ENCODE measurements around the gene TNIP1. TPM values are rescaled to one million over a fixed set of nuclear protein-coding genes. Genes with fewer than 3 reads are reported as not detected.

Gene TNIP1
- total RNA-seq, 2 experiments from 2014 or later, result 127 TPM

- POLR2A ChIA-PET, result no interaction called here
- H3K36me3 Mint-ChIP-seq (ENCODE audit: low read depth), result peaks cover 48% of the 10 kb centered on the region
- no peak for DNase-seq
- CTCF ChIA-PET, result interaction anchor here (0.6 to 1.9 kb wide), 7 partner anchors 10 to 621 kb away, joined by 3 to 10 read pairs (median 3); partner anchors contain the start of gene GPX3
- H3K27me3 Mint-ChIP-seq, result no peaks in the 10 kb centered on the region
- no peak overlapping the region for H3K4me3 Mint-ChIP-seq
- H3K27ac Mint-ChIP-seq, result no peak overlapping the region
- H3K9me3 Mint-ChIP-seq, result no peaks in the 10 kb centered on the region
- H3K4me1 Mint-ChIP-seq, result no peaks in the 10 kb centered on the region
Measured at GRCh38 chr5:151041577-151042268, 39.1 kb downstream of the TNIP1 start.

GRCh38 chr5:151040211-151040747 is 40.6 kb downstream of the TNIP1 start:
- peaks cover 52% of the 10 kb centered on the region for H3K36me3 Mint-ChIP-seq (ENCODE audit: low read depth)
- no peaks in the 10 kb centered on the region for H3K9me3 Mint-ChIP-seq
- POLR2A ChIA-PET, result no interaction called here
- H3K4me3 Mint-ChIP-seq, result no peak overlapping the region
- DNase-seq, result no peak
- no peaks in the 10 kb centered on the region for H3K27me3 Mint-ChIP-seq
- CTCF ChIA-PET, result interaction anchor here (0.7 to 1.5 kb wide), 4 partner anchors 12 to 124 kb away, joined by 3 read pairs; no protein-coding TSS in a partner anchor
- H3K27ac Mint-ChIP-seq, result no peak overlapping the region
- H3K4me1 Mint-ChIP-seq, result no peaks in the 10 kb centered on the region

GRCh38 chr5:151039665-151040064 is 41.2 kb downstream of the TNIP1 start:
- H3K4me3 Mint-ChIP-seq, result no peak overlapping the region
- ChIA-PET POLR2A (no interaction called here), CTCF (interaction anchor here (1.0 to 1.8 kb wide), 4 partner anchors 9 to 125 kb away, joined by 3 to 8 read pairs (median 4); no protein-coding TSS in a partner anchor)
- DNase-seq, result no peak
- no peaks in the 10 kb centered on the region for H3K27me3 Mint-ChIP-seq
- H3K27ac Mint-ChIP-seq, result no peak overlapping the region
- no peaks in the 10 kb centered on the region for H3K4me1 Mint-ChIP-seq
- no peaks in the 10 kb centered on the region for H3K9me3 Mint-ChIP-seq
- peaks cover 54% of the 10 kb centered on the region for H3K36me3 Mint-ChIP-seq (ENCODE audit: low read depth)

- Mint-ChIP-seq H3K4me1 (no peaks in the 10 kb centered on the region), H3K27ac (no peak overlapping the region), H3K4me3 (no peak overlapping the region), H3K9me3 (no peaks in the 10 kb centered on the region), H3K27me3 (no peaks in the 10 kb centered on the region), H3K36me3 (ENCODE audit: low read depth) (peaks cover 59% of the 10 kb centered on the region)
- ChIA-PET CTCF (interaction anchor here (1.0 to 1.8 kb wide), 5 partner anchors 9 to 77 kb away, joined by 3 to 8 read pairs (median 4); no protein-coding TSS in a partner anchor), POLR2A (no interaction called here)
- no peak for DNase-seq
Measured at GRCh38 chr5:151038801-151039238, 42.0 kb downstream of the TNIP1 start.

GRCh38 chr5:151038412-151038745 is 42.5 kb downstream of the TNIP1 start:
- DNase-seq, result no peak
- no peak overlapping the region for H3K4me3 Mint-ChIP-seq
- H3K27ac Mint-ChIP-seq, result no peak overlapping the region
- H3K27me3 Mint-ChIP-seq, result no peaks in the 10 kb centered on the region
- H3K36me3 Mint-ChIP-seq (ENCODE audit: low read depth), result peaks cover 62% of the 10 kb centered on the region
- no peaks in the 10 kb centered on the region for H3K4me1 Mint-ChIP-seq
- H3K9me3 Mint-ChIP-seq, result no peaks in the 10 kb centered on the region
- CTCF ChIA-PET, result interaction anchor here (1.0 to 1.8 kb wide), 5 partner anchors 10 to 77 kb away, joined by 3 to 8 read pairs (median 4); no protein-coding TSS in a partner anchor
- POLR2A ChIA-PET, result no interaction called here

- DNase-seq, result no peak
- H3K4me1 Mint-ChIP-seq, result no peaks in the 10 kb centered on the region
- ChIA-PET CTCF (interaction anchor here (1.3 to 1.8 kb wide), 3 partner anchors 9 to 78 kb away, joined by 3 to 4 read pairs (median 4); no protein-coding TSS in a partner anchor), POLR2A (no interaction called here)
- H3K9me3 Mint-ChIP-seq, result no peaks in the 10 kb centered on the region
- no peak overlapping the region for H3K4me3 Mint-ChIP-seq
- no peaks in the 10 kb centered on the region for H3K27me3 Mint-ChIP-seq
- H3K36me3 Mint-ChIP-seq (ENCODE audit: low read depth), result peaks cover 59% of the 10 kb centered on the region
- H3K27ac Mint-ChIP-seq, result no peak overlapping the region
Measured at GRCh38 chr5:151037561-151038411, 43.0 kb downstream of the TNIP1 start.

GRCh38 chr5:151036556-151036955 is 44.3 kb downstream of the TNIP1 start:
- Mint-ChIP-seq H3K27me3 (no peaks in the 10 kb centered on the region), H3K4me1 (no peaks in the 10 kb centered on the region), H3K36me3 (ENCODE audit: low read depth) (peaks cover 59% of the 10 kb centered on the region), H3K4me3 (no peak overlapping the region), H3K9me3 (no peaks in the 10 kb centered on the region), H3K27ac (no peak overlapping the region)
- ChIA-PET POLR2A (no interaction called here), CTCF (interaction anchor here (1.4 kb wide), 1 partner anchor 12 kb away, joined by 6 read pairs; no protein-coding TSS in a partner anchor)
- DNase-seq, result no peak

- peaks cover 59% of the 10 kb centered on the region for H3K36me3 Mint-ChIP-seq (ENCODE audit: low read depth)
- H3K27me3 Mint-ChIP-seq, result no peaks in the 10 kb centered on the region
- H3K9me3 Mint-ChIP-seq, result no peaks in the 10 kb centered on the region
- H3K27ac Mint-ChIP-seq, result no peak overlapping the region
- ChIA-PET CTCF (interaction anchor here (1.4 kb wide), 1 partner anchor 14 kb away, joined by 6 read pairs; no protein-coding TSS in a partner anchor), POLR2A (no interaction called here)
- no peak overlapping the region for H3K4me3 Mint-ChIP-seq
- no peak for DNase-seq
- no peaks in the 10 kb centered on the region for H3K4me1 Mint-ChIP-seq
Measured at GRCh38 chr5:151034422-151035379, 46.1 kb downstream of the TNIP1 start.

GRCh38 chr5:151033217-151033934 is 47.5 kb downstream of the TNIP1 start:
- no peaks in the 10 kb centered on the region for H3K9me3 Mint-ChIP-seq
- CTCF ChIA-PET, result no interaction called here
- DNase-seq, result no peak
- H3K27me3 Mint-ChIP-seq, result no peaks in the 10 kb centered on the region
- H3K4me1 Mint-ChIP-seq, result no peaks in the 10 kb centered on the region
- no peak overlapping the region for H3K4me3 Mint-ChIP-seq
- POLR2A ChIA-PET, result no interaction called here
- H3K27ac Mint-ChIP-seq, result no peak overlapping the region
- H3K36me3 Mint-ChIP-seq (ENCODE audit: low read depth), result peaks cover 65% of the 10 kb centered on the region

GRCh38 chr5:151031554-151031953 is 49.3 kb downstream of the TNIP1 start:
- peaks cover 65% of the 10 kb centered on the region for H3K36me3 Mint-ChIP-seq (ENCODE audit: low read depth)
- H3K27ac Mint-ChIP-seq, result no peak overlapping the region
- no peak for DNase-seq
- POLR2A ChIA-PET, result no interaction called here
- H3K27me3 Mint-ChIP-seq, result no peaks in the 10 kb centered on the region
- CTCF ChIA-PET, result interaction anchor here (1.8 to 2.0 kb wide), 2 partner anchors 16 to 21 kb away, joined by 5 read pairs; no protein-coding TSS in a partner anchor
- no peaks in the 10 kb centered on the region for H3K9me3 Mint-ChIP-seq
- H3K4me1 Mint-ChIP-seq, result no peaks in the 10 kb centered on the region
- H3K4me3 Mint-ChIP-seq, result no peak overlapping the region

GRCh38 chr5:151030379-151030778 is 50.5 kb downstream of the TNIP1 start:
- no peak for DNase-seq
- no peak overlapping the region for H3K27ac Mint-ChIP-seq
- H3K36me3 Mint-ChIP-seq (ENCODE audit: low read depth), result peaks cover 67% of the 10 kb centered on the region
- CTCF ChIA-PET, result interaction anchor here (2.0 kb wide), 1 partner anchor 22 kb away, joined by 5 read pairs; no protein-coding TSS in a partner anchor
- no peaks in the 10 kb centered on the region for H3K27me3 Mint-ChIP-seq
- H3K9me3 Mint-ChIP-seq, result no peaks in the 10 kb centered on the region
- POLR2A ChIA-PET, result no interaction called here
- H3K4me1 Mint-ChIP-seq, result no peaks in the 10 kb centered on the region
- no peak overlapping the region for H3K4me3 Mint-ChIP-seq

Measured in activated CD4-positive, alpha-beta T cell treated with anti-CD3 and anti-CD28 coated beads, Interleukin-2, amount 10 ng/mL, durations not matched to agents 7 days and 5 days (primary cell).